WTC11 (cell line): ENCODE data around the gene PDK3. TPM values are rescaled to one million over a fixed set of nuclear protein-coding genes. Genes with fewer than 3 reads are reported as not detected.

Source experiments
- ATAC-seq: fragments of 200-7000 bp; cut with Tn5 transposase; 2 replicates; pipeline ENCODE4 v1.10.0; 2021; ENCODE audit warnings: mild to moderate bottlenecking, moderate library complexity
- CTCF ChIA-PET: fragments of 300-600 bp; sonication (Branson Sonifier 250); formaldehyde crosslinking; loops from one replicate; lab custom pipeline; 2021; ENCODE audit warnings: antibody characterized with exemption; lab: Charles Lee
- POLR2A ChIA-PET: fragments of 350-600 bp; sonication (Branson Sonifier 250); formaldehyde crosslinking; loops from one replicate; lab custom pipeline; 2021; ENCODE audit warnings: antibody characterized with exemption; lab: Charles Lee
- DNase-seq: peaks from one replicate; pipeline ENCODE4 v3.0.0; 2021; ENCODE audit warnings: low spot score
- H3K27ac Mint-ChIP-seq: 2 replicates; pipeline ENCODE4 v1.8.0; 2021; ENCODE audit warnings: mixed read lengths
- H3K27me3 Mint-ChIP-seq: 2 replicates; pipeline ENCODE4 v1.8.0; 2021; ENCODE audit warnings: low read depth, mild to moderate bottlenecking, moderate library complexity, mixed read lengths
- H3K36me3 Mint-ChIP-seq: 2 replicates; pipeline ENCODE4 v1.8.0; 2021; ENCODE audit warnings: mixed read lengths
- H3K4me1 Mint-ChIP-seq: 2 replicates; pipeline ENCODE4 v1.8.0; 2022; ENCODE audit warnings: mixed read lengths
- H3K4me3 Mint-ChIP-seq: 2 replicates; pipeline ENCODE4 v1.8.0; 2021; ENCODE audit warnings: mild to moderate bottlenecking, moderate library complexity, mixed read lengths
- H3K9me3 Mint-ChIP-seq: 2 replicates; pipeline ENCODE4 v1.8.0; 2021; ENCODE audit warnings: mixed read lengths
- EMX1 ChIP-seq: fragments of 250-450 bp; sonication (Bioruptor Pico); IDR thresholded peaks from 2 replicates; pipeline ENCODE4 v1.8.0; 2021; ENCODE audit warnings: mild to moderate bottlenecking
- FOXJ3 ChIP-seq: sonication (generic); formaldehyde crosslinking; IDR thresholded peaks from 2 replicates; pipeline ENCODE4 v1.9.0; 2021; ENCODE audit warnings: missing genetic modification reagents, mild to moderate bottlenecking, borderline replicate concordance
- FOXK1 ChIP-seq: sonication (generic); formaldehyde crosslinking; IDR thresholded peaks from 2 replicates; pipeline ENCODE4 v1.8.0; 2022; ENCODE audit warnings: mild to moderate bottlenecking, moderate library complexity, missing genetic modification reagents
- JUN ChIP-seq: sonication (generic); formaldehyde crosslinking; IDR thresholded peaks from 2 replicates; pipeline ENCODE4 v1.8.0; 2023; ENCODE audit warnings: mild to moderate bottlenecking, missing genetic modification reagents
- KAT7 ChIP-seq: sonication (generic); formaldehyde crosslinking; IDR thresholded peaks from 2 replicates; pipeline ENCODE4 v1.8.1; 2023; ENCODE audit warnings: missing genetic modification reagents, mild to moderate bottlenecking, borderline replicate concordance
- MYBL2 ChIP-seq: sonication (generic); formaldehyde crosslinking; IDR thresholded peaks from 2 replicates; pipeline ENCODE4 v1.8.1; 2023; ENCODE audit warnings: mild to moderate bottlenecking, moderate library complexity, missing genetic modification reagents
- NFE2L1 ChIP-seq: sonication (generic); formaldehyde crosslinking; IDR thresholded peaks from 2 replicates; pipeline ENCODE4 v1.8.1; 2023; ENCODE audit warnings: missing genetic modification reagents
- NFYB ChIP-seq: sonication (generic); formaldehyde crosslinking; conservative IDR thresholded peaks from 2 replicates; pipeline ENCODE4 v1.8.0; 2022; ENCODE audit warnings: low read depth, missing genetic modification reagents
- SP1 ChIP-seq: sonication (generic); formaldehyde crosslinking; conservative IDR thresholded peaks from 2 replicates; pipeline ENCODE4 v1.8.1; 2022; ENCODE audit warnings: missing genetic modification reagents
- TP53 ChIP-seq: sonication (generic); formaldehyde crosslinking; IDR thresholded peaks from 2 replicates; pipeline ENCODE4 v1.8.1; 2023; ENCODE audit warnings: mild to moderate bottlenecking, missing genetic modification reagents
- ZNF121 ChIP-seq: sonication (generic); formaldehyde crosslinking; IDR thresholded peaks from 2 replicates; pipeline ENCODE4 v1.8.0; 2023; ENCODE audit warnings: missing genetic modification reagents
- total RNA-seq: library from RNA; stranded (reverse); gene quantifications from 3 replicates; pipeline ENCODE4 v1.2.3, GENCODE V29; 2021
- TF ChIP-seq, protein P1 (sequence below): sonication (generic); formaldehyde crosslinking; IDR thresholded peaks from 2 replicates; pipeline ENCODE4 v1.8.1; 2022; ENCODE audit warnings: mild to moderate bottlenecking, missing genetic modification reagents, moderate library complexity, borderline replicate concordance
- TF ChIP-seq, protein P2 (sequence below): fragments of 250-450 bp; sonication (Bioruptor Pico); IDR thresholded peaks from 2 replicates; pipeline ENCODE4 v1.9.0; 2021; ENCODE audit warnings: moderate library complexity, mild to moderate bottlenecking, inconsistent platforms, borderline replicate concordance
- TF ChIP-seq, protein P3 (sequence below): sonication (generic); formaldehyde crosslinking; IDR thresholded peaks from 2 replicates; pipeline ENCODE4 v1.8.1; 2022; ENCODE audit warnings: mild to moderate bottlenecking, moderate library complexity, missing genetic modification reagents
- TF ChIP-seq, protein P4 (sequence below): sonication (generic); formaldehyde crosslinking; IDR thresholded peaks from 2 replicates; pipeline ENCODE4 v1.8.1; 2023; ENCODE audit warnings: mild to moderate bottlenecking, moderate library complexity, missing genetic modification reagents
- TF ChIP-seq, protein P5 (sequence below): sonication (generic); formaldehyde crosslinking; conservative IDR thresholded peaks from 2 replicates; pipeline ENCODE4 v1.8.1; 2022; ENCODE audit warnings: mild to moderate bottlenecking, missing genetic modification reagents
- TF ChIP-seq, protein P6 (sequence below): fragments of 250-450 bp; sonication (Bioruptor Pico); IDR thresholded peaks from 2 replicates; pipeline ENCODE4 v1.8.0; 2021; ENCODE audit warnings: mild to moderate bottlenecking
- TF ChIP-seq, protein P7 (sequence below): sonication (generic); formaldehyde crosslinking; IDR thresholded peaks from 2 replicates; pipeline ENCODE4 v1.8.1; 2023; ENCODE audit warnings: mild to moderate bottlenecking, missing genetic modification reagents
- TF ChIP-seq, protein P8 (sequence below): sonication (generic); formaldehyde crosslinking; IDR thresholded peaks from 2 replicates; pipeline ENCODE4 v1.8.1; 2023; ENCODE audit warnings: mild to moderate bottlenecking, missing genetic modification reagents
- TF ChIP-seq, protein P9 (sequence below): fragments of 250-450 bp; sonication (Bioruptor Pico); IDR thresholded peaks from 2 replicates; pipeline ENCODE4 v1.9.0; 2021; ENCODE audit warnings: mild to moderate bottlenecking

PDK3 gene
- total RNA-seq, 1 experiment from 2014 or later: 34.4 TPM

DNA sequence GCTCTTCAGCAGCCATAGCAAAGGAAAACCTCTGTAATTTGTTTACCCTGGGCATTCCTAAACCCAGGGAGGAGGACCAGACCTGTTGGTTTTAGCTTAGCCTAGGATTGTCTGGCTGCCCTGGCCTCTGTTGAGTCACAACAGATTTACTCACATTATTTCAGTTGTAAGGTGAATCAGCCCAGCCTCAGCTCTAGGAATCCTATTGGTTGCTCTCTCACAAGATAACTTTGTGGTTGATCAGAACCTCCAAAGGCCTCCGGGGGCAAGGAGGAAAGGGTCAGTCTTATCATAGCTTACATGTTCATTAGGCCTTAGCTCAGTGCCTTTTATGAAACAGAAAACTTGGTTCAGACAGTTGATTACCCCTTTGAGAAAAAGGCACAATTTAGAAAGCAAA lies 41.0 kb downstream of the PDK3 start (continued):
- TF ChIP-seq, protein P1, sequence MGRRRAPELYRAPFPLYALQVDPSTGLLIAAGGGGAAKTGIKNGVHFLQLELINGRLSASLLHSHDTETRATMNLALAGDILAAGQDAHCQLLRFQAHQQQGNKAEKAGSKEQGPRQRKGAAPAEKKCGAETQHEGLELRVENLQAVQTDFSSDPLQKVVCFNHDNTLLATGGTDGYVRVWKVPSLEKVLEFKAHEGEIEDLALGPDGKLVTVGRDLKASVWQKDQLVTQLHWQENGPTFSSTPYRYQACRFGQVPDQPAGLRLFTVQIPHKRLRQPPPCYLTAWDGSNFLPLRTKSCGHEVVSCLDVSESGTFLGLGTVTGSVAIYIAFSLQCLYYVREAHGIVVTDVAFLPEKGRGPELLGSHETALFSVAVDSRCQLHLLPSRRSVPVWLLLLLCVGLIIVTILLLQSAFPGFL: no peak
- TF ChIP-seq, protein P2, sequence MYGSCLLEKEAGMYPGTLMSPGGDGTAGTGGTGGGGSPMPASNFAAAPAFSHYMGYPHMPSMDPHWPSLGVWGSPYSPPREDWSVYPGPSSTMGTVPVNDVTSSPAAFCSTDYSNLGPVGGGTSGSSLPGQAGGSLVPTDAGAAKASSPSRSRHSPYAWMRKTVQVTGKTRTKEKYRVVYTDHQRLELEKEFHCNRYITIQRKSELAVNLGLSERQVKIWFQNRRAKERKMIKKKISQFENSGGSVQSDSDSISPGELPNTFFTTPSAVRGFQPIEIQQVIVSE (CRISPR knock-in tag): no peak
- no peak for TF ChIP-seq FOXJ3 (CRISPR knock-in tag)
- TF ChIP-seq, protein P3, sequence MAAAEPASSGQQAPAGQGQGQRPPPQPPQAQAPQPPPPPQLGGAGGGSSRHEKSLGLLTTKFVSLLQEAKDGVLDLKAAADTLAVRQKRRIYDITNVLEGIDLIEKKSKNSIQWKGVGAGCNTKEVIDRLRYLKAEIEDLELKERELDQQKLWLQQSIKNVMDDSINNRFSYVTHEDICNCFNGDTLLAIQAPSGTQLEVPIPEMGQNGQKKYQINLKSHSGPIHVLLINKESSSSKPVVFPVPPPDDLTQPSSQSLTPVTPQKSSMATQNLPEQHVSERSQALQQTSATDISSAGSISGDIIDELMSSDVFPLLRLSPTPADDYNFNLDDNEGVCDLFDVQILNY (CRISPR knock-in tag): no peak
- TF ChIP-seq, protein P4, sequence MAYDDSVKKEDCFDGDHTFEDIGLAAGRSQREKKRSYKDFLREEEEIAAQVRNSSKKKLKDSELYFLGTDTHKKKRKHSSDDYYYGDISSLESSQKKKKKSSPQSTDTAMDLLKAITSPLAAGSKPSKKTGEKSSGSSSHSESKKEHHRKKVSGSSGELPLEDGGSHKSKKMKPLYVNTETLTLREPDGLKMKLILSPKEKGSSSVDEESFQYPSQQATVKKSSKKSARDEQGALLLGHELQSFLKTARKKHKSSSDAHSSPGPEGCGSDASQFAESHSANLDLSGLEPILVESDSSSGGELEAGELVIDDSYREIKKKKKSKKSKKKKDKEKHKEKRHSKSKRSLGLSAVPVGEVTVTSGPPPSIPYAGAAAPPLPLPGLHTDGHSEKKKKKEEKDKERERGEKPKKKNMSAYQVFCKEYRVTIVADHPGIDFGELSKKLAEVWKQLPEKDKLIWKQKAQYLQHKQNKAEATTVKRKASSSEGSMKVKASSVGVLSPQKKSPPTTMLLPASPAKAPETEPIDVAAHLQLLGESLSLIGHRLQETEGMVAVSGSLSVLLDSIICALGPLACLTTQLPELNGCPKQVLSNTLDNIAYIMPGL (CRISPR knock-in tag): no peak
- TF ChIP-seq, protein P5, sequence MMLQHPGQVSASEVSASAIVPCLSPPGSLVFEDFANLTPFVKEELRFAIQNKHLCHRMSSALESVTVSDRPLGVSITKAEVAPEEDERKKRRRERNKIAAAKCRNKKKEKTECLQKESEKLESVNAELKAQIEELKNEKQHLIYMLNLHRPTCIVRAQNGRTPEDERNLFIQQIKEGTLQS (CRISPR knock-in tag): no peak
- TF ChIP-seq, protein P6, sequence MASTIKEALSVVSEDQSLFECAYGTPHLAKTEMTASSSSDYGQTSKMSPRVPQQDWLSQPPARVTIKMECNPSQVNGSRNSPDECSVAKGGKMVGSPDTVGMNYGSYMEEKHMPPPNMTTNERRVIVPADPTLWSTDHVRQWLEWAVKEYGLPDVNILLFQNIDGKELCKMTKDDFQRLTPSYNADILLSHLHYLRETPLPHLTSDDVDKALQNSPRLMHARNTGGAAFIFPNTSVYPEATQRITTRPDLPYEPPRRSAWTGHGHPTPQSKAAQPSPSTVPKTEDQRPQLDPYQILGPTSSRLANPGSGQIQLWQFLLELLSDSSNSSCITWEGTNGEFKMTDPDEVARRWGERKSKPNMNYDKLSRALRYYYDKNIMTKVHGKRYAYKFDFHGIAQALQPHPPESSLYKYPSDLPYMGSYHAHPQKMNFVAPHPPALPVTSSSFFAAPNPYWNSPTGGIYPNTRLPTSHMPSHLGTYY (CRISPR knock-in tag): no peak
- TF ChIP-seq, protein P7, sequence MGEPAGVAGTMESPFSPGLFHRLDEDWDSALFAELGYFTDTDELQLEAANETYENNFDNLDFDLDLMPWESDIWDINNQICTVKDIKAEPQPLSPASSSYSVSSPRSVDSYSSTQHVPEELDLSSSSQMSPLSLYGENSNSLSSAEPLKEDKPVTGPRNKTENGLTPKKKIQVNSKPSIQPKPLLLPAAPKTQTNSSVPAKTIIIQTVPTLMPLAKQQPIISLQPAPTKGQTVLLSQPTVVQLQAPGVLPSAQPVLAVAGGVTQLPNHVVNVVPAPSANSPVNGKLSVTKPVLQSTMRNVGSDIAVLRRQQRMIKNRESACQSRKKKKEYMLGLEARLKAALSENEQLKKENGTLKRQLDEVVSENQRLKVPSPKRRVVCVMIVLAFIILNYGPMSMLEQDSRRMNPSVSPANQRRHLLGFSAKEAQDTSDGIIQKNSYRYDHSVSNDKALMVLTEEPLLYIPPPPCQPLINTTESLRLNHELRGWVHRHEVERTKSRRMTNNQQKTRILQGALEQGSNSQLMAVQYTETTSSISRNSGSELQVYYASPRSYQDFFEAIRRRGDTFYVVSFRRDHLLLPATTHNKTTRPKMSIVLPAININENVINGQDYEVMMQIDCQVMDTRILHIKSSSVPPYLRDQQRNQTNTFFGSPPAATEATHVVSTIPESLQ (CRISPR knock-in tag): no peak
- TF ChIP-seq, protein P8, sequence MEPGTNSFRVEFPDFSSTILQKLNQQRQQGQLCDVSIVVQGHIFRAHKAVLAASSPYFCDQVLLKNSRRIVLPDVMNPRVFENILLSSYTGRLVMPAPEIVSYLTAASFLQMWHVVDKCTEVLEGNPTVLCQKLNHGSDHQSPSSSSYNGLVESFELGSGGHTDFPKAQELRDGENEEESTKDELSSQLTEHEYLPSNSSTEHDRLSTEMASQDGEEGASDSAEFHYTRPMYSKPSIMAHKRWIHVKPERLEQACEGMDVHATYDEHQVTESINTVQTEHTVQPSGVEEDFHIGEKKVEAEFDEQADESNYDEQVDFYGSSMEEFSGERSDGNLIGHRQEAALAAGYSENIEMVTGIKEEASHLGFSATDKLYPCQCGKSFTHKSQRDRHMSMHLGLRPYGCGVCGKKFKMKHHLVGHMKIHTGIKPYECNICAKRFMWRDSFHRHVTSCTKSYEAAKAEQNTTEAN: no peak

DNA sequence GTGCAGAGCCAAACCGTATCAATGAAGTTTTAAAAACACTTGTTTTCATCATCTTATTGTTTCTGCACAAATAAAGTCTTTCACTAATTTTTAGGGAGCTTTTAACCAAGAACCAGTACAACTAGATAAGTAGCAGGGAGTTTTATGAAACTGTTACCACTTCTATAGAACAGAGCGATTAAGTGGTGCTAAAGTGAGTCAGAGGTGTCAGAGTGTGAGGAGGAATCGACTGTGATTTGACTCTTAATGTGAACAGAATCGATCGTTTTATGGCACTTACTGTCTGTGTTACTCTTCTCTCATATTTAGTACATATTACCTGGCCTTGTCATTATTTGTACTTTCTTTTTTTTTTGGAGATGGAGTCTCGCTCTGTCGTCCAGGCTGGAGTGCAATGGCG lies 43.3 kb downstream of the PDK3 start:
- H3K9me3 Mint-ChIP-seq: no peaks in the 10 kb centered on the region
- no peak for TF ChIP-seq TP53 (CRISPR knock-in tag)
- DNase-seq (no peak), ATAC-seq (no peak)
- CTCF ChIA-PET: no interaction called here
- POLR2A ChIA-PET: no interaction called here
- no peaks in the 10 kb centered on the region for H3K27me3 Mint-ChIP-seq
- H3K27ac Mint-ChIP-seq: peak overlapping the region; percentile 21; the same call in 1 of the 2 replicates
- H3K4me3 Mint-ChIP-seq: no peak overlapping the region
- peaks cover 23% of the 10 kb centered on the region for H3K36me3 Mint-ChIP-seq
- no peaks in the 10 kb centered on the region for H3K4me1 Mint-ChIP-seq

DNA sequence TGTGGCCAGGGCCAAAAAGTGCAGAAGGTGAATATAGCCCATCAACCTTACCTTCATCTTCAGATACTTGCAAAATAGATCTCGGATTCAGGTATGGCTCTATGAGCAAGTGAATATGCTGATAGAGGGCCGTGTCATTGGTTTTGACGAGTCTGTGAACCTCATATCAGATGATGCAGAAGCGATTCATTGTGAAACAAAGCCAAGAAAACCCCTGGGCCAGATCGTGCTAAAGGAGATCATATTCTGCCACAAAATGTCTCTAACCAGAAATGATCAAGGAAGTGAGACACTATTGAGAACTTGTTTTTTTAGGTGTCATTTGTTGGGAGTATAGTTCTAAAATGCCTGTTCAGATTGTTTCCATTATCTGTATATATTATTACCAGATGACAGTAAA lies 48.3 kb downstream of the PDK3 start:
- DNase-seq: no peak
- TF ChIP-seq SP1 (CRISPR knock-in tag) (no peak), FOXK1 (CRISPR knock-in tag) (no peak), MYBL2 (CRISPR knock-in tag) (no peak), JUN (CRISPR knock-in tag) (no peak), NFYB (CRISPR knock-in tag) (no peak), ZNF121 (CRISPR knock-in tag) (no peak), FOXJ3 (CRISPR knock-in tag) (no peak), NFE2L1 (CRISPR knock-in tag) (no peak), KAT7 (CRISPR knock-in tag) (no peak), EMX1 (CRISPR knock-in tag) (no peak)
- TF ChIP-seq, protein P9, sequence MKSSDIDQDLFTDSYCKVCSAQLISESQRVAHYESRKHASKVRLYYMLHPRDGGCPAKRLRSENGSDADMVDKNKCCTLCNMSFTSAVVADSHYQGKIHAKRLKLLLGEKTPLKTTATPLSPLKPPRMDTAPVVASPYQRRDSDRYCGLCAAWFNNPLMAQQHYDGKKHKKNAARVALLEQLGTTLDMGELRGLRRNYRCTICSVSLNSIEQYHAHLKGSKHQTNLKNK (CRISPR knock-in tag): no peak

More for the DNA sequence above, 48.3 kb downstream of the PDK3 start:
- Mint-ChIP-seq H3K4me3 (no peak overlapping the region), H3K4me1 (peaks cover 4% of the 10 kb centered on the region; the same call in 1 of the 2 replicates), H3K27me3 (no peaks in the 10 kb centered on the region), H3K36me3 (peaks cover 4% of the 10 kb centered on the region; the same call in 1 of the 2 replicates), H3K9me3 (no peaks in the 10 kb centered on the region), H3K27ac (no peak overlapping the region)
- ChIA-PET CTCF (no interaction called here), POLR2A (no interaction called here)
- no peak for ATAC-seq
